Measurements from ENCODE around the gene RRP1B. TPM values are rescaled to one million over a fixed set of nuclear protein-coding genes. Genes with fewer than 3 reads are reported as not detected.
"Not testable (repeated sequence)": the region's sequence is repeated elsewhere in the genome, so short reads cannot be mapped to it uniquely, and the experiment has no call there.

RRP1B gene
- total RNA-seq, 1 experiment from 2014 or later: 26.3 TPM

GRCh38 chr21:43648171-43648570 is 11.2 kb upstream of the RRP1B start:
- Histone ChIP-seq H3F3A (ENCODE audit: insufficient read depth, low read depth) (no peaks in the 10 kb centered on the region), H3K4me1 (replicated peaks; ENCODE audit: insufficient read depth) (peaks cover 11% of the 10 kb centered on the region), H3K4me3 (no peak overlapping the region), H3K27me3 (ENCODE audit: insufficient read depth, low read depth) (no peaks in the 10 kb centered on the region), H3K4me2 (no peak overlapping the region), H3K9me2 (ENCODE audit: insufficient read depth) (no peaks in the 10 kb centered on the region), H3K36me3 (ENCODE audit: low read depth) (no peaks in the 10 kb centered on the region), H3K27ac (no peak overlapping the region), H2AFZ (no peak overlapping the region), H3K9me3 (ENCODE audit: insufficient read depth, low read depth) (no peaks in the 10 kb centered on the region), H4K20me1 (ENCODE audit: insufficient read depth) (no peaks in the 10 kb centered on the region), H3K79me2 (ENCODE audit: low read depth) (no peaks in the 10 kb centered on the region)
- ChIA-PET POLR2A (ENCODE audit: unreplicated experiment) (no interaction called here), CTCF (no interaction called here)
- intact Hi-C loops (cut with micrococcal nuclease; ENCODE audit: unreplicated experiment): loop anchor here (10.0 kb wide), 1 partner anchor 313 kb away; no protein-coding TSS in a partner anchor
- no peak for DNase-seq
- TF ChIP-seq CTCF (conservative IDR thresholded peaks at IDR 0.05) (no peak), EZH2 (IDR thresholded peaks at IDR 0.05; ENCODE audit: low read depth) (no peak)
- BruUV-seq (replicated peaks): no TSS peak

- H3K36me3 ChIP-seq (ENCODE audit: low read depth); POLR2A ChIA-PET (ENCODE audit: unreplicated experiment); BruUV-seq (replicated peaks); H3K27me3 ChIP-seq (ENCODE audit: insufficient read depth, low read depth); DNase-seq; H3K79me2 ChIP-seq (ENCODE audit: low read depth); H3K4me2 ChIP-seq; H3K9me2 ChIP-seq (ENCODE audit: insufficient read depth); H4K20me1 ChIP-seq (ENCODE audit: insufficient read depth); CTCF ChIA-PET; H2AFZ ChIP-seq; H3K9me3 ChIP-seq (ENCODE audit: insufficient read depth, low read depth); H3K4me3 ChIP-seq; H3K27ac ChIP-seq: not testable (repeated sequence)
- intact Hi-C loops (cut with micrococcal nuclease; ENCODE audit: unreplicated experiment): loop anchor here (10.0 kb wide), 1 partner anchor 133 kb away; the partner anchor contains the start of gene RRP1
- Histone ChIP-seq H3F3A (ENCODE audit: insufficient read depth, low read depth) (peaks cover 27% of the 10 kb centered on the region), H3K4me1 (replicated peaks; ENCODE audit: insufficient read depth) (peaks cover 19% of the 10 kb centered on the region)
Observed at GRCh38 chr21:43651926-43652325, 7.4 kb upstream of the RRP1B start.

GRCh38 chr21:43652616-43653015 is 6.7 kb upstream of the RRP1B start:
- POLR2A ChIA-PET (ENCODE audit: unreplicated experiment): no interaction called here
- Histone ChIP-seq H3K4me1 (replicated peaks; ENCODE audit: insufficient read depth) (peaks cover 19% of the 10 kb centered on the region), H3K36me3 (ENCODE audit: low read depth) (no peaks in the 10 kb centered on the region), H3K27ac (no peak overlapping the region), H2AFZ (no peak overlapping the region), H3K79me2 (ENCODE audit: low read depth) (no peaks in the 10 kb centered on the region), H4K20me1 (ENCODE audit: insufficient read depth) (no peaks in the 10 kb centered on the region), H3K4me2 (no peak overlapping the region), H3F3A (ENCODE audit: insufficient read depth, low read depth) (peaks cover 30% of the 10 kb centered on the region), H3K27me3 (ENCODE audit: insufficient read depth, low read depth) (no peaks in the 10 kb centered on the region), H3K9me2 (ENCODE audit: insufficient read depth) (no peaks in the 10 kb centered on the region), H3K9me3 (ENCODE audit: insufficient read depth, low read depth) (no peaks in the 10 kb centered on the region), H3K4me3 (no peak overlapping the region)
- TF ChIP-seq EZH2 (IDR thresholded peaks at IDR 0.05; ENCODE audit: low read depth): no peak
- no peak for TF ChIP-seq CTCF (conservative IDR thresholded peaks at IDR 0.05)
- CTCF ChIA-PET: no interaction called here
- no TSS peak for BruUV-seq (replicated peaks)
- no peak for DNase-seq
- intact Hi-C loops (cut with micrococcal nuclease; ENCODE audit: unreplicated experiment): loop anchor here (10.0 kb wide), 1 partner anchor 132 kb away; the partner anchor contains the start of gene RRP1

GRCh38 chr21:43653626-43654025 is 5.7 kb upstream of the RRP1B start:
- no peak for DNase-seq
- Histone ChIP-seq H3F3A (ENCODE audit: insufficient read depth, low read depth) (peaks cover 30% of the 10 kb centered on the region), H3K4me3 (no peak overlapping the region), H3K27ac (no peak overlapping the region), H4K20me1 (ENCODE audit: insufficient read depth) (no peaks in the 10 kb centered on the region), H3K9me2 (ENCODE audit: insufficient read depth) (no peaks in the 10 kb centered on the region), H3K79me2 (ENCODE audit: low read depth) (no peaks in the 10 kb centered on the region), H3K4me2 (no peak overlapping the region), H3K4me1 (replicated peaks; ENCODE audit: insufficient read depth) (peaks cover 19% of the 10 kb centered on the region), H2AFZ (no peak overlapping the region), H3K9me3 (ENCODE audit: insufficient read depth, low read depth) (no peaks in the 10 kb centered on the region), H3K36me3 (ENCODE audit: low read depth) (no peaks in the 10 kb centered on the region), H3K27me3 (ENCODE audit: insufficient read depth, low read depth) (no peaks in the 10 kb centered on the region)
- ChIA-PET POLR2A (ENCODE audit: unreplicated experiment) (no interaction called here), CTCF (no interaction called here)
- TF ChIP-seq CTCF (conservative IDR thresholded peaks at IDR 0.05): no peak
- no TSS peak for BruUV-seq (replicated peaks)
- intact Hi-C loops (cut with micrococcal nuclease; ENCODE audit: unreplicated experiment): loop anchor here (10.0 kb wide), 1 partner anchor 131 kb away; the partner anchor contains the start of gene RRP1
